CD4-positive, alpha-beta memory T cell (primary cell): ENCODE measurements around the gene CBARP. TPM values are rescaled to one million over a fixed set of nuclear protein-coding genes. Genes with fewer than 3 reads are reported as not detected.
"Not testable (repeated sequence)": the region's sequence is repeated elsewhere in the genome, so short reads cannot be mapped to it uniquely, and the experiment has no call there.

Experiments
- CTCF ChIA-PET: fragments of 350-600 bp; sonication (Branson Sonifier 250); formaldehyde crosslinking; loops from one replicate; lab custom pipeline; 2021; ENCODE audit warnings: inconsistent platforms; ENCODE audit not compliant: partially characterized antibody; lab: Charles Lee
- POLR2A ChIA-PET: fragments of 350-600 bp; sonication (Branson Sonifier 250); formaldehyde crosslinking; loops from one replicate; lab custom pipeline; 2021; ENCODE audit not compliant: partially characterized antibody; lab: Charles Lee
- DNase-seq, 5 donors: peaks; one replicate each; pipeline versions ENCODE4 v3.0.0 to v3.0.0-alpha.2; 2020 to 2022; ENCODE audit warnings: mixed read lengths in 1 of 5
- H3K27ac ChIP-seq: one replicate; pipeline ENCODE4 v1.7.0; 2013; ENCODE audit warnings: low read depth, low read length
- H3K27me3 ChIP-seq: 2 replicates; pipeline ENCODE4 v1.7.0; 2013; ENCODE audit warnings: mild to moderate bottlenecking, low read length, moderate library complexity; ENCODE audit not compliant: insufficient read depth
- H3K36me3 ChIP-seq: 2 replicates; pipeline ENCODE4 v1.7.0; 2013; ENCODE audit warnings: mild to moderate bottlenecking, low read length, moderate library complexity; ENCODE audit not compliant: insufficient read depth
- H3K4me1 ChIP-seq: 2 replicates; pipeline ENCODE4 v1.7.0; 2013; ENCODE audit warnings: mild to moderate bottlenecking, low read length, moderate library complexity; ENCODE audit not compliant: insufficient read depth
- H3K4me3 ChIP-seq, 2 donors: one replicate each; pipeline ENCODE4 v1.7.0; 2013; ENCODE audit warnings: low read length in 2 of 2, mild to moderate bottlenecking in 1 of 2
- H3K9me3 ChIP-seq, 2 donors: one replicate each; pipeline ENCODE4 v1.7.0; 2013; ENCODE audit warnings: low read length in 2 of 2, control low read depth in 1 of 2; ENCODE audit not compliant: control insufficient read depth in 1 of 2
- H3K27ac Mint-ChIP-seq, 7 donors: one replicate each; pipeline ENCODE4 v1.8.0; 2020 to 2021; ENCODE audit warnings: mixed read lengths in 7 of 7, mild to moderate bottlenecking in 6 of 7, inconsistent platforms in 3 of 7, moderate library complexity in 3 of 7
- H3K27me3 Mint-ChIP-seq, 2 donors: one replicate each; pipeline ENCODE4 v1.8.0; 2020 to 2021; ENCODE audit warnings: mixed read lengths in 2 of 2
- H3K36me3 Mint-ChIP-seq, 2 donors: one replicate each; pipeline ENCODE4 v1.8.0; 2020 to 2021; ENCODE audit warnings: mixed read lengths in 2 of 2, inconsistent platforms in 1 of 2, mild to moderate bottlenecking in 1 of 2
- H3K4me1 Mint-ChIP-seq, 4 donors: one replicate each; pipeline ENCODE4 v1.8.0; 2020 to 2021; ENCODE audit warnings: mixed read lengths in 4 of 4, mild to moderate bottlenecking in 1 of 4
- H3K4me3 Mint-ChIP-seq, 8 donors: one replicate each; pipeline ENCODE4 v1.8.0; 2020 to 2021; ENCODE audit warnings: mixed read lengths in 8 of 8, mild to moderate bottlenecking in 7 of 8, moderate library complexity in 6 of 8, inconsistent platforms in 3 of 8
- H3K9me3 Mint-ChIP-seq, 8 donors: one replicate each; pipeline ENCODE4 v1.8.0; 2020 to 2021; ENCODE audit warnings: mixed read lengths in 8 of 8, mild to moderate bottlenecking in 5 of 8, inconsistent platforms in 3 of 8, moderate library complexity in 1 of 8
- intact Hi-C: fragments of 100-400 bp; cut with micrococcal nuclease; formaldehyde crosslinking; loops from one replicate; pipeline ENCODE4 v1.15.1; 2023
- polyA plus RNA-seq, 2 donors: library from polyadenylated mRNA; unstranded; fragments of 300-500 nt; fragmentation: Illumina TruSeq; gene quantifications; one replicate each; pipeline ENCODE4 v1.2.3, GENCODE V29; 2021
- total RNA-seq, 2 experiments: library from RNA; stranded (reverse); gene quantifications; one replicate each; pipeline ENCODE4 v1.2.3, GENCODE V29; 2021

CBARP gene
- total and polyA plus RNA-seq, 4 experiments from 2014 or later = not detected

DNA sequence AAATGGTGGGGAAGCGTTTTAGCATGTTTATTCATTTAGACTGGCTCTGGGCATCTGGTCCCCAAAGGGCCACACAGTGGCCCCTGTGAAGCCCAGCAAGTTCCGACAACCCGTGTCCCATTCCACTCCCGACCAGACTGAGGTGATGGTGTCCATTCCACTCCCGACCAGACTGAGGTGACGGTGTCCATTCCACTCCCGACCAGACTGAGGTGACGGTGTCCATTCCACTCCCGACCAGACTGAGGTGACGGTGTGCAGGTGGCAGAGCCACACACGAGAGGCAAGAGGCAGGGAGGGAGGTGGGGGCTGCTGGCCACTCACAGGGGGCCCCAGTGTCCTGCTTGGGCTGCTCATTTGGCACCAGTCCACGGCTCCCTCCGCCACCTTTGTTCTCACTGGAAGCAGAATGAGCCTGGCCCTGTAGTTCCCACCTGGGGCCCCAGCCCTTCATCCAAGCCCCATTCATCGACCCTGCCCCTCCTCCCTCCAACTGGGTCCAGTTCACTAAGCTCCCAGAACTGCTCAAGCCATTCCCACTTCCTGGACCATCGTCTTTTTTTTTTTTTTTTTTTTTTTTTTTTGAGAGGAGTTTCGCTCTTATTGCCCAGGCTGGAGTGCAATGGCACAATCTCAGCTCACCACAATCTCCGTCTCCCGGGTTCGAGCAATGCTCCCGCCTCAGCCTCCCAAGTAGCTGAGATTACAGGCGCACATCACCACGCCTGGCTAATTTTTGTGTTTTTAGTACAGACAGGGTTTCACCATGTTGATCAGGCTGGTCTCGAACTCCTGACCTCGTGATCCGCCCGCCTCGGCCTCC lies 8.7 kb upstream of the CBARP start:
- not testable (repeated sequence) for H3K27ac ChIP-seq, H3K9me3 Mint-ChIP-seq, H3K9me3 ChIP-seq, H3K27me3 Mint-ChIP-seq, H3K27me3 ChIP-seq, H3K36me3 ChIP-seq, H3K36me3 Mint-ChIP-seq, H3K4me3 ChIP-seq
- peak in 1 of 5 donors; percentile 46 for DNase-seq
- Mint-ChIP-seq H3K4me1 (peaks cover 3 to 28% (median 17%) of the 10 kb centered on the region in 4 donors), H3K27ac (peak overlapping the region in 6 of 7 donors; percentile 13 to 84 (median 71)), H3K4me3 (peak overlapping the region in 3 of 8 donors; percentile 39 to 54 (median 45))
- intact Hi-C loops = loop anchor here (10.0 kb wide), 1 partner anchor 452 kb away; the partner anchor contains the start of gene PTBP1
- POLR2A ChIA-PET = interaction anchor here (0.5 to 10.1 kb wide), 2 partner anchors 18 to 113 kb away, joined by 3 to 650 read pairs; partner anchors contain the start of gene CIRBP
- H3K4me1 ChIP-seq = peaks cover 44% of the 10 kb centered on the region
- CTCF ChIA-PET = interaction anchor here (0.6 to 5.3 kb wide), 3 partner anchors 18 to 52 kb away, joined by 4 to 364 read pairs (median 4); partner anchors contain the start of gene CIRBP

DNA sequence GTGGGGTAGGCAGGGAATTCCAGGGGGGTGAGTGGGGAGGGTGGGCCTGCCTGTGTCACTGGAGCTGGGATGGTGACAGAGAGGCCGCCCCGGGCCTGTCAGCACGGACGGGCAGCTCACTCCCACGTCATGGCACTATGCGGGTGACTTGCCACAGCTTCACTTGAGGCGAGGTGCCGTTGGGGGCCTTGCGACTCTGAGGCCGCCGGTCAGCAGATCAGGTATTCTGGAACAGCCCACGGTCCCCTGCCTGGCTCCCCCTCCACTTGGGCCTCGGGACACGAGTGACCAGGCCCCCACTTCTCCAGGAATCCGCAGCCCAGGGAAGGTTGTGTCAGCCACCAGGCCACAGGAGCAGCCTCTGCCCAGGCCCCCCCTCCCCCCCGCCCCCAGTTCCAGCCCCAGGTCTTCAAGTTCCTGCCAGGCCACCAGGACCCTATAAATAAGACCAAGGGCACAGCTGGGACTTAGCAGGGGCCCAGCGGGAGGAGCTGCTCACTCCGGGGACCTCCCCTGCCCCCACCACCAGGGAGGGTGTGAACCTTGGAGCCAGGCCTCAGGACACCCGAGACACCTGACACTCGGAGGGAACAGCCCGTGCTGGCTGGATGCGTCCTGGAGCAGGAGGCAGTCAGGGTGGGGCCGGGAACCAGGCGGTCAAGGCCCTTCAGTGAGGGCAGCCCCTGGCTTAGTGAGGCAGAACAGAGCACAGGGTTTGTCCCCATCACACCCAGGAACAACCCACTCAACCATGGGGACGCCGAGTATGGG lies 7.9 kb upstream of the CBARP start:
- intact Hi-C loops = loop anchor here (10.0 kb wide), 1 partner anchor 451 kb away; the partner anchor contains the start of gene PTBP1
- Histone ChIP-seq H3K27me3 (no peaks in the 10 kb centered on the region), H3K4me1 (peaks cover 52% of the 10 kb centered on the region), H3K9me3 (no peaks in the 10 kb centered on the region), H3K4me3 (no peak overlapping the region), H3K27ac (no peak overlapping the region), H3K36me3 (no peaks in the 10 kb centered on the region)
- Mint-ChIP-seq H3K27ac (peak overlapping the region in 2 of 7 donors; percentile 13 to 81), H3K4me3 (peak overlapping the region in 1 of 8 donors; percentile 20), H3K4me1 (peaks cover 6 to 32% (median 22%) of the 10 kb centered on the region in 4 donors), H3K9me3 (peaks cover 0 to 2% (median 0%) of the 10 kb centered on the region in 8 donors), H3K36me3 (peaks cover 4 to 6% of the 10 kb centered on the region in 2 donors), H3K27me3 (peaks cover 0 to 3% of the 10 kb centered on the region in 2 donors)
- CTCF ChIA-PET = interaction anchor here (1.0 to 5.3 kb wide), 3 partner anchors 19 to 31 kb away, joined by 4 to 364 read pairs (median 31); partner anchors contain the start of gene CIRBP
- POLR2A ChIA-PET = interaction anchor here (2.1 to 10.1 kb wide), 4 partner anchors 18 to 216 kb away, joined by 9 to 650 read pairs (median 32); partner anchors contain the start of genes CIRBP and FAM174C
- DNase-seq = no peak

DNA sequence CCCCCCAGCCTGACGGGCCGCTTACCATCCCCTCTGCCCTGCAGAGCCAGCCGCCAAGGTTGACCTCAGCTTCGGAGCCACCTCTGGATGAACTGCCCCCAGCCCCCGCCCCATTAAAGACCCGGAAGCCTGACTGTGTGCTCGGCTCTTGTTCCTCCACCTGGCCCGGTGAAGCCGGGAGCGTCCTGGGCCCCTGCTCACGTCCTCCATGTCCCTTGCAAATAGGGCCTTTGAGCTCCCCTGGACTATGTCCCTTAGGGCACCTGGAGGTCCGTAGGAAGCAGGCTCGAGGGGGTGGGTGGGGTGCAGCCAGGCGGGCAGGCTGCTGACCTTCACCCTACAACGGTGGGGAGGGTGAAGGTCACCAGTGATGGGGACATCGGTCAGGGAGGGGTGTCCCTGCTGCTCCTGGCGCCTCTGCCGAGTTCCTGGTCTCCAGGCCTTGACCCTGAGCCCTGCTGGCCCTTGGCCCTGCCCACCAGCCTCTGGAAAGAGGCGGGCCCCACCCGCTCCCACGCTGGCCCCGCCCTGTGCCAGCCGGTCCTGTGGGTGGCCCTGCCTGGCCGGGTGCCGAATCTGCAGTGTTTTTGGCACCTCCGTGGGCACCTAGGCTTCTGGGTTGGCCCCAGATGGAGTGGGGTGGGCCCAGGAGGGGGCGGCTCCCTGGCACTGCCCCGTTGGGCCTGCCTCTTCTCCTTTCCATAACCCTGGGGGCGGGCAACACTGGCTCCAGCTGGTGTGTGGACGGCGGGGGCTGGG lies 7.1 kb upstream of the CBARP start:
- no peaks in the 10 kb centered on the region for H3K36me3 ChIP-seq
- POLR2A ChIA-PET = interaction anchor here (0.9 to 10.1 kb wide), 15 partner anchors 8 to 448 kb away, joined by 3 to 650 read pairs (median 6); partner anchors contain the start of genes CIRBP, CNN2, FAM174C and GPX4
- peaks cover 55% of the 10 kb centered on the region for H3K4me1 ChIP-seq
- intact Hi-C loops = loop anchor here (1.0 to 10.0 kb wide), 3 partner anchors 21 to 450 kb away; partner anchors contain the start of gene PTBP1
- no peak for DNase-seq
- H3K27ac ChIP-seq = peak overlapping the region; percentile 36
- Mint-ChIP-seq H3K27ac (peak overlapping the region; percentile 85 to 95 (median 94)), H3K27me3 (peaks cover 0 to 3% of the 10 kb centered on the region in 2 donors), H3K4me3 (peak overlapping the region in 7 of 8 donors; percentile 41 to 86 (median 74)), H3K36me3 (peaks cover 3 to 6% of the 10 kb centered on the region in 2 donors), H3K4me1 (peaks cover 6 to 35% (median 22%) of the 10 kb centered on the region in 4 donors), H3K9me3 (peaks cover 0 to 2% (median 0%) of the 10 kb centered on the region in 8 donors)
- CTCF ChIA-PET = interaction anchor here (0.6 to 5.3 kb wide), 20 partner anchors 8 to 225 kb away, joined by 3 to 364 read pairs (median 4); partner anchors contain the start of genes CIRBP and FAM174C
- no peak overlapping the region for H3K4me3 ChIP-seq
- H3K27me3 ChIP-seq = no peaks in the 10 kb centered on the region
- no peaks in the 10 kb centered on the region for H3K9me3 ChIP-seq

DNA sequence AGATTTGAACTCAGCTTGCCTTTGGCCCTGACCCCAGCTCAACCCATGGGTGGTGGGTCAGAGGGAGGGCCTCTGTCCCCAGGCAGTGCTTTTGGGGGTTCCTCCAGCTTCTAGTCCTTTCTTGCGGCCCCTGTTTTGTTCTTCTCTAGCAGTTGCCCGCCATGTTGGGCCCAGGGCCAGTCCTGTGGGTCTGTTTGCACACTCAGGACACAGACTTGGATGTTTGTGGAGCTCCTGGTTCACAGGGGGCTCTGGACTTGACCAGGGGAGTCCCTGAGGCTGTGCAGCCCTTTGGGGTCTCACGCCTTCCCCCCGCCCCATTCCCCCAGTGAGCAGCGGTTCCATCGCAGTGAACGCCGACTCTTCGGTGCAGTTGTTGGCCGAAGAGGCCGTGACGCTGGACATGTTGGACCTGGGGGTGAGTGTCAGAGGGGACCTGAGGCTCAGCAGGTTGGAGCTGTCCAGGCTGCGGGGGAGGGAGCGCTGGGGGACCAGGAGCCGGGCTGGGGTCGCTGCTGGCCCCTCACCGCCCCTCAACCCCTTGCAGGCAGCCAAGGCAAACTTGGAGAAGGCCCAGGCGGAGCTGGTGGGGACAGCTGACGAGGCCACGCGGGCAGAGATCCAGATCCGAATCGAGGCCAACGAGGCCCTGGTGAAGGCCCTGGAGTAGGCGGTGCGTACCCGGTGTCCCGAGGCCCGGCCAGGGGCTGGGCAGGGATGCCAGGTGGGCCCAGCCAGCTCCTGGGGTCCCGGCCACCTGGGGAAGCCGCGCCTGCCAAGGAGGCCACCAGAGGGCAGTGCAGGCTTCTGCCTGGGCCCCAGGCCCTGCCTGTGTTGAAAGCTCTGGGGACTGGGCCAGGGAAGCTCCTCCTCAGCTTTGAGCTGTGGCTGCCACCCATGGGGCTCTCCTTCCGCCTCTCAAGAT lies 6.2 kb upstream of the CBARP start:
- Mint-ChIP-seq H3K9me3 (no peaks in the 10 kb centered on the region), H3K36me3 (peaks cover 0 to 5% of the 10 kb centered on the region in 2 donors), H3K4me1 (peaks cover 6 to 42% (median 25%) of the 10 kb centered on the region in 4 donors), H3K27me3 (peaks cover 0 to 3% of the 10 kb centered on the region in 2 donors), H3K27ac (peak overlapping the region; percentile 85 to 98 (median 94)), H3K4me3 (peak overlapping the region in 7 of 8 donors; percentile 41 to 86 (median 74))
- Histone ChIP-seq H3K4me3 (no peak overlapping the region), H3K36me3 (no peaks in the 10 kb centered on the region), H3K4me1 (peaks cover 59% of the 10 kb centered on the region), H3K27ac (peak overlapping the region; percentile 36), H3K27me3 (no peaks in the 10 kb centered on the region), H3K9me3 (no peaks in the 10 kb centered on the region)
- ChIA-PET POLR2A (interaction anchor here (0.7 to 10.1 kb wide), 18 partner anchors 9 to 447 kb away, joined by 3 to 650 read pairs (median 5); partner anchors contain the start of genes CIRBP, CNN2, FAM174C and GPX4), CTCF (interaction anchor here (0.6 to 5.3 kb wide), 20 partner anchors 9 to 225 kb away, joined by 3 to 364 read pairs (median 4); partner anchors contain the start of genes CIRBP and FAM174C)
- intact Hi-C loops = loop anchor here (1.0 to 10.0 kb wide), 3 partner anchors 22 to 449 kb away; partner anchors contain the start of gene PTBP1
- DNase-seq = peak; percentile 83 to 87 (median 84)

DNA sequence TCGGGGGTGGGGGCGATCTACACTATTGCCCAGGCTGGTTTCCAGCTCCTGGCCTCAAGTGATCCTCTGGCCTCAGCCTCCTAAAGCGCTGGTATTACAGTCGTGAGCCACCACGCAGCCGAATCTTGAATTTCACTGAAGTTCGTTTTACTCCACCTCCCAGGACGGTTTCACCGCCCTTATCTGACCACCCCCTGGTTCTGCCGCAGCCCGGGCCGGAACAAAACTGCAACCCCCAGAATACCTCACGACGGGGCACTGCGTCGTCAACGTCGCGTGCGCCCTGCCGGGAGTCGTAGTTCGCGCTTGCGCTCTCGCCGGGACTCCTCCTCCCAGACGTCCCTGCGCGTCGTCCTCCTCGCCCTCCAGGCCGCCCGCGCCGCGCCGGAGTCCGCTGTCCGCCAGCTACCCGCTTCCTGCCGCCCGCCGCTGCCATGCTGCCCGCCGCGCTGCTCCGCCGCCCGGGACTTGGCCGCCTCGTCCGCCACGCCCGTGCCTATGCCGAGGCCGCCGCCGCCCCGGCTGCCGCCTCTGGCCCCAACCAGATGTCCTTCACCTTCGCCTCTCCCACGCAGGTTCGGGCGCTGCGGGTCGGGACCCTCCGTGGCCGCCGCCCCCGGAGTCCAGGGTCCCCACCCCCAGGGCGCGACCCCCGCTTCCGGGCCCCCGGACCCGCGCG lies 3.8 kb upstream of the CBARP start, which contains the start of gene ATP5F1D:
ATP5F1D (plus strand) TSS at position 335 of the 679 bp plus-strand sequence; CDS start at position 435, 100 bp downstream.
- H3K4me3 ChIP-seq = peak within 1 kb of the TSS; percentile 29 to 59
- H3K4me3 Mint-ChIP-seq = peak within 1 kb of the TSS; percentile 89 to 95 (median 92)
- H3K36me3 Mint-ChIP-seq = peaks cover 0 to 5% of the 10 kb centered on the region in 2 donors
- H3K36me3 ChIP-seq = no peaks in the 10 kb centered on the region
- H3K9me3 Mint-ChIP-seq = peaks cover 0 to 2% (median 0%) of the 10 kb centered on the region in 8 donors
- H3K9me3 ChIP-seq = no peaks in the 10 kb centered on the region
- H3K27me3 ChIP-seq = no peaks in the 10 kb centered on the region
- DNase-seq = peak; percentile 84 to 88 (median 86)
- peaks cover 6 to 10% of the 10 kb centered on the region in 2 donors for H3K27me3 Mint-ChIP-seq
- H3K4me1 Mint-ChIP-seq = peaks cover 12 to 52% (median 33%) of the 10 kb centered on the region in 4 donors
- intact Hi-C loops = loop anchor here (1.0 to 10.0 kb wide), 4 partner anchors 49 to 447 kb away; partner anchors contain the start of genes GPX4 and PTBP1
- POLR2A ChIA-PET = interaction anchor here (0.6 to 10.1 kb wide), 12 partner anchors 9 to 1017 kb away, joined by 3 to 650 read pairs (median 4); partner anchors contain the start of genes CIRBP, CNN2 and FAM174C
- CTCF ChIA-PET = interaction anchor here (1.1 to 2.4 kb wide), 3 partner anchors 20 to 28 kb away, joined by 3 to 10 read pairs (median 4); partner anchors contain the start of gene CIRBP
- H3K27ac ChIP-seq = peak within 1 kb of the TSS; percentile 72
- H3K27ac Mint-ChIP-seq = peak within 1 kb of the TSS; percentile 94 to 99 (median 98)
- H3K4me1 ChIP-seq = peaks cover 59% of the 10 kb centered on the region
